ENCODE results near the gene STX3. TPM values are rescaled to one million over a fixed set of nuclear protein-coding genes. Genes with fewer than 3 reads are reported as not detected.

Gene STX3
- total RNA-seq: 1 to 10 TPM; 7.3 to 8.0 TPM

GRCh38 chr11:59754859-59755700, at the start of gene STX3:
Gene STX3 (plus strand): TSS chr11:59755376. CDS start chr11:59755606, 230 bp downstream.
- DNase-seq: peak; percentile 79
- no peaks in the 10 kb centered on the region for H3K9me3 Mint-ChIP-seq
- H3K4me3 Mint-ChIP-seq: peak within 1 kb of the TSS; percentile 85
- H3K27ac Mint-ChIP-seq: peak within 1 kb of the TSS; percentile 4
- peaks cover 23% of the 10 kb centered on the region for H3K4me1 Mint-ChIP-seq
- no peaks in the 10 kb centered on the region for H3K36me3 Mint-ChIP-seq
- H3K27me3 Mint-ChIP-seq: peaks cover 5% of the 10 kb centered on the region

GRCh38 chr11:59706518-59707285, 48.5 kb upstream of the STX3 start:
- H3K27ac Mint-ChIP-seq: no peak overlapping the region
- no peaks in the 10 kb centered on the region for H3K9me3 Mint-ChIP-seq
- H3K4me1 Mint-ChIP-seq: no peaks in the 10 kb centered on the region
- H3K27me3 Mint-ChIP-seq: peaks cover 19% of the 10 kb centered on the region
- H3K4me3 Mint-ChIP-seq: no peak overlapping the region
- no peak for DNase-seq
- H3K36me3 Mint-ChIP-seq: no peaks in the 10 kb centered on the region

GRCh38 chr11:59707371-59707770, 47.8 kb upstream of the STX3 start:
- no peaks in the 10 kb centered on the region for H3K36me3 Mint-ChIP-seq
- no peaks in the 10 kb centered on the region for H3K9me3 Mint-ChIP-seq
- no peaks in the 10 kb centered on the region for H3K4me1 Mint-ChIP-seq
- no peak for DNase-seq
- peaks cover 19% of the 10 kb centered on the region for H3K27me3 Mint-ChIP-seq
- no peak overlapping the region for H3K4me3 Mint-ChIP-seq
- no peak overlapping the region for H3K27ac Mint-ChIP-seq

GRCh38 chr11:59708537-59708936, 46.6 kb upstream of the STX3 start:
- Mint-ChIP-seq H3K36me3 (no peaks in the 10 kb centered on the region), H3K4me3 (no peak overlapping the region), H3K27me3 (peaks cover 19% of the 10 kb centered on the region), H3K4me1 (no peaks in the 10 kb centered on the region), H3K27ac (no peak overlapping the region), H3K9me3 (no peaks in the 10 kb centered on the region)
- no peak for DNase-seq

GRCh38 chr11:59710136-59710847, 44.9 kb upstream of the STX3 start:
- H3K36me3 Mint-ChIP-seq: no peaks in the 10 kb centered on the region
- H3K9me3 Mint-ChIP-seq: no peaks in the 10 kb centered on the region
- H3K27me3 Mint-ChIP-seq: peaks cover 7% of the 10 kb centered on the region
- DNase-seq: no peak
- H3K4me1 Mint-ChIP-seq: no peaks in the 10 kb centered on the region
- H3K27ac Mint-ChIP-seq: no peak overlapping the region
- H3K4me3 Mint-ChIP-seq: no peak overlapping the region

GRCh38 chr11:59713745-59714144, 41.4 kb upstream of the STX3 start, which contains the start of gene OR10V1:
Gene OR10V1 (minus strand): TSS chr11:59713845. CDS start chr11:59713845, 0 bp downstream.
- H3K4me3 Mint-ChIP-seq: no peak within 1 kb of the TSS
- no peaks in the 10 kb centered on the region for H3K9me3 Mint-ChIP-seq
- H3K4me1 Mint-ChIP-seq: no peaks in the 10 kb centered on the region
- no peak for DNase-seq
- peaks cover 5% of the 10 kb centered on the region for H3K27me3 Mint-ChIP-seq
- no peaks in the 10 kb centered on the region for H3K36me3 Mint-ChIP-seq
- no peak within 1 kb of the TSS for H3K27ac Mint-ChIP-seq

GRCh38 chr11:59716051-59716450, 39.1 kb upstream of the STX3 start:
- no peaks in the 10 kb centered on the region for H3K4me1 Mint-ChIP-seq
- no peak overlapping the region for H3K4me3 Mint-ChIP-seq
- no peak overlapping the region for H3K27ac Mint-ChIP-seq
- no peak for DNase-seq
- H3K36me3 Mint-ChIP-seq: no peaks in the 10 kb centered on the region
- H3K9me3 Mint-ChIP-seq: no peaks in the 10 kb centered on the region
- H3K27me3 Mint-ChIP-seq: peaks cover 11% of the 10 kb centered on the region

GRCh38 chr11:59719556-59719955, 35.6 kb upstream of the STX3 start:
- Mint-ChIP-seq H3K27ac (no peak overlapping the region), H3K4me1 (no peaks in the 10 kb centered on the region), H3K36me3 (no peaks in the 10 kb centered on the region), H3K27me3 (peaks cover 27% of the 10 kb centered on the region), H3K4me3 (no peak overlapping the region), H3K9me3 (no peaks in the 10 kb centered on the region)
- no peak for DNase-seq

- Mint-ChIP-seq H3K27ac (no peak overlapping the region), H3K27me3 (peaks cover 23% of the 10 kb centered on the region), H3K4me3 (no peak overlapping the region), H3K9me3 (no peaks in the 10 kb centered on the region), H3K36me3 (no peaks in the 10 kb centered on the region), H3K4me1 (no peaks in the 10 kb centered on the region)
- no peak for DNase-seq
These were observed 31.1 kb upstream of the STX3 start for GRCh38 chr11:59724066-59724465.

- H3K36me3 Mint-ChIP-seq: no peaks in the 10 kb centered on the region
These were observed 27.8 kb upstream of the STX3 start for GRCh38 chr11:59727426-59727825.

GRCh38 chr11:59728154-59728553, 27.0 kb upstream of the STX3 start:
- Mint-ChIP-seq H3K36me3 (no peaks in the 10 kb centered on the region), H3K27me3 (peaks cover 4% of the 10 kb centered on the region), H3K9me3 (no peaks in the 10 kb centered on the region), H3K4me1 (no peaks in the 10 kb centered on the region), H3K27ac (no peak overlapping the region), H3K4me3 (no peak overlapping the region)
- DNase-seq: no peak

More at GRCh38 chr11:59727426-59727825, 27.8 kb upstream of the STX3 start:
- Mint-ChIP-seq H3K4me3 (no peak overlapping the region), H3K4me1 (no peaks in the 10 kb centered on the region), H3K27ac (no peak overlapping the region), H3K27me3 (peaks cover 5% of the 10 kb centered on the region), H3K9me3 (no peaks in the 10 kb centered on the region)
- DNase-seq: no peak

GRCh38 chr11:59728913-59729312, 26.3 kb upstream of the STX3 start:
- Mint-ChIP-seq H3K9me3 (no peaks in the 10 kb centered on the region), H3K27me3 (peaks cover 3% of the 10 kb centered on the region), H3K4me1 (no peaks in the 10 kb centered on the region), H3K36me3 (no peaks in the 10 kb centered on the region), H3K27ac (no peak overlapping the region), H3K4me3 (no peak overlapping the region)
- DNase-seq: no peak

- no peak for DNase-seq
- Mint-ChIP-seq H3K36me3 (no peaks in the 10 kb centered on the region), H3K4me3 (no peak overlapping the region), H3K9me3 (no peaks in the 10 kb centered on the region), H3K27ac (no peak overlapping the region), H3K4me1 (no peaks in the 10 kb centered on the region), H3K27me3 (peaks cover 3% of the 10 kb centered on the region)
These were observed 25.3 kb upstream of the STX3 start for GRCh38 chr11:59729834-59730233.

- H3K27me3 Mint-ChIP-seq: peaks cover 3% of the 10 kb centered on the region
- no peaks in the 10 kb centered on the region for H3K4me1 Mint-ChIP-seq
- no peak overlapping the region for H3K27ac Mint-ChIP-seq
- H3K4me3 Mint-ChIP-seq: no peak overlapping the region
- no peaks in the 10 kb centered on the region for H3K9me3 Mint-ChIP-seq
- no peak for DNase-seq
- H3K36me3 Mint-ChIP-seq: no peaks in the 10 kb centered on the region
These were observed 24.1 kb upstream of the STX3 start for GRCh38 chr11:59730896-59731565.

Measured in activated naive CD8-positive, alpha-beta T cell treated with anti-CD3 and anti-CD28 coated beads for 36 hours (primary cell).